Smooth muscle cell (in vitro differentiated cells): ENCODE measurements around the gene SLC1A6. TPM values are rescaled to one million over a fixed set of nuclear protein-coding genes. Genes with fewer than 3 reads are reported as not detected.

Experiments used
- DNase-seq: peaks from one replicate; lab custom pipeline; 2025; ENCODE audit not compliant: unreplicated experiment; lab: John Stamatoyannopoulos, UW
- H2AFZ ChIP-seq: fragments of 200-600 bp; sonication (generic); 2 replicates; pipeline ENCODE4 v1.6.0; 2016; ENCODE audit warnings: antibody characterized with exemption, low read depth, mild to moderate bottlenecking
- H3F3A ChIP-seq: fragments of 200-600 bp; sonication (generic); 2 replicates; pipeline ENCODE4 v1.6.0; 2017; ENCODE audit warnings: antibody characterized with exemption, low read depth
- H3K27ac ChIP-seq: fragments of 200-600 bp; sonication (generic); 2 replicates; pipeline ENCODE4 v1.5.1; 2016; ENCODE audit warnings: low read depth, mild to moderate bottlenecking
- H3K27me3 ChIP-seq: fragments of 200-600 bp; sonication (generic); 2 replicates; pipeline ENCODE4 v1.6.1; 2016; ENCODE audit warnings: low read depth, mild to moderate bottlenecking
- H3K36me3 ChIP-seq: fragments of 200-600 bp; sonication (generic); 2 replicates; pipeline ENCODE4 v1.5.1; 2016; ENCODE audit warnings: low read depth
- H3K4me1 ChIP-seq: fragments of 200-600 bp; sonication (generic); 2 replicates; pipeline ENCODE4 v1.5.1; 2016; ENCODE audit warnings: low read depth
- H3K4me2 ChIP-seq: fragments of 200-600 bp; sonication (generic); 2 replicates; pipeline ENCODE4 v1.6.0; 2016; ENCODE audit warnings: mild to moderate bottlenecking
- H3K4me3 ChIP-seq: fragments of 200-600 bp; sonication (generic); 2 replicates; pipeline ENCODE4 v1.5.1; 2016; ENCODE audit warnings: mild to moderate bottlenecking
- H3K79me2 ChIP-seq: fragments of 200-600 bp; sonication (generic); 2 replicates; pipeline ENCODE4 v1.6.0; 2016; ENCODE audit warnings: low read depth, mild to moderate bottlenecking
- H3K9ac ChIP-seq: fragments of 200-600 bp; sonication (generic); 2 replicates; pipeline ENCODE4 v1.6.0; 2016; ENCODE audit warnings: low read depth
- H3K9me3 ChIP-seq: fragments of 200-600 bp; sonication (generic); replicated peaks from 2 replicates; pipeline ENCODE4 v1.5.1; 2016; ENCODE audit warnings: low read depth
- H4K20me1 ChIP-seq: fragments of 200-600 bp; sonication (generic); 2 replicates; pipeline ENCODE4 v1.6.0; 2016; ENCODE audit warnings: low read depth
- CTCF ChIP-seq: fragments of 200-600 bp; sonication (generic); IDR thresholded peaks from 2 replicates; pipeline ENCODE4 v1.5.1; 2017; ENCODE audit warnings: borderline replicate concordance, mild to moderate bottlenecking, antibody characterized with exemption; ENCODE audit not compliant: insufficient read depth, poor library complexity, severe bottlenecking
- WGBS: methylation state at CpG from one replicate; pipeline ENCODE4 v1.1.7; 2016; ENCODE audit warnings: low lambda C conversion rate; 5-methylcytosine and 5-hydroxymethylcytosine counted together
- polyA plus RNA-seq: library from polyadenylated mRNA; unstranded; fragments of >200 nt; fragmentation: Nextera tagmentation; extraction: Ambion mirVana; gene quantifications from 2 replicates; pipeline ENCODE4 v1.2.1, GENCODE V29; 2016
- total RNA-seq: library from RNA; depleted of rRNA; stranded (reverse); fragments of >200 nt; gene quantifications from 2 replicates; pipeline ENCODE4 v1.2.3, GENCODE V29; 2014

SLC1A6 gene
- 16.2 and 20.9 TPM in 2 replicates for total RNA-seq
- 2.4 and 35.9 TPM in 2 replicates for polyA plus RNA-seq

- WGBS = 1% methylated on average over 51 of the region's 84 CpGs
- Histone ChIP-seq H3K9ac (no peak within 1 kb of the TSS), H3K9me3 (no peaks in the 10 kb centered on the region), H3K27ac (no peak within 1 kb of the TSS), H2AFZ (no peak within 1 kb of the TSS), H3K4me3 (peak within 1 kb of the TSS; percentile 44), H3K79me2 (no peaks in the 10 kb centered on the region), H3K4me2 (peak within 1 kb of the TSS; percentile 78), H3K4me1 (no peaks in the 10 kb centered on the region), H3F3A (no peaks in the 10 kb centered on the region), H3K27me3 (peaks cover 39% of the 10 kb centered on the region), H3K36me3 (no peaks in the 10 kb centered on the region), H4K20me1 (no peaks in the 10 kb centered on the region)
- no peak for TF ChIP-seq CTCF
- no peak for DNase-seq
These were observed at the start of gene SLC1A6 for GRCh38 chr19:14979476-14980255. SLC1A6 (minus strand) TSS chr19:14979864; CDS start chr19:14972910, 6,954 bp downstream.

GRCh38 chr19:15028490-15028889 lies 48.8 kb upstream of the SLC1A6 start:
- no peak overlapping the region for H3K4me3 ChIP-seq
- no peaks in the 10 kb centered on the region for H3K36me3 ChIP-seq
- no peaks in the 10 kb centered on the region for H4K20me1 ChIP-seq
- no peak overlapping the region for H3K9ac ChIP-seq
- H3K27ac ChIP-seq = no peak overlapping the region
- no peak overlapping the region for H3K4me2 ChIP-seq
- no peak for TF ChIP-seq CTCF
- no peak overlapping the region for H2AFZ ChIP-seq
- no peaks in the 10 kb centered on the region for H3K4me1 ChIP-seq
- no peaks in the 10 kb centered on the region for H3K79me2 ChIP-seq
- WGBS = 65% methylated on average over 5 of the region's 5 CpGs
- no peak for DNase-seq
- H3K27me3 ChIP-seq = no peaks in the 10 kb centered on the region
- no peaks in the 10 kb centered on the region for H3K9me3 ChIP-seq
- no peaks in the 10 kb centered on the region for H3F3A ChIP-seq

- Histone ChIP-seq H3K9ac (no peak overlapping the region), H3K9me3 (no peaks in the 10 kb centered on the region), H3K27ac (no peak overlapping the region), H3K4me2 (no peak overlapping the region), H2AFZ (no peak overlapping the region), H3F3A (no peaks in the 10 kb centered on the region), H3K36me3 (no peaks in the 10 kb centered on the region), H3K4me1 (no peaks in the 10 kb centered on the region), H3K79me2 (no peaks in the 10 kb centered on the region), H3K4me3 (no peak overlapping the region), H4K20me1 (no peaks in the 10 kb centered on the region), H3K27me3 (no peaks in the 10 kb centered on the region)
- 54% methylated on average over 2 of the region's 2 CpGs for WGBS
- DNase-seq = no peak
- TF ChIP-seq CTCF = no peak
These were observed 45.6 kb upstream of the SLC1A6 start for GRCh38 chr19:15025217-15025616.

GRCh38 chr19:15022752-15023151 lies 43.1 kb upstream of the SLC1A6 start:
- Histone ChIP-seq H3K9ac (no peak overlapping the region), H3K4me2 (no peak overlapping the region), H2AFZ (no peak overlapping the region)

More at GRCh38 chr19:15022752-15023151, 43.1 kb upstream of the SLC1A6 start:
- no peak for TF ChIP-seq CTCF
- no peaks in the 10 kb centered on the region for H3K9me3 ChIP-seq
- no peak for DNase-seq
- 74% methylated on average over 31 of the region's 31 CpGs for WGBS
- H3F3A ChIP-seq = no peaks in the 10 kb centered on the region
- no peak overlapping the region for H3K4me3 ChIP-seq
- H3K79me2 ChIP-seq = no peaks in the 10 kb centered on the region
- H4K20me1 ChIP-seq = no peaks in the 10 kb centered on the region
- no peaks in the 10 kb centered on the region for H3K36me3 ChIP-seq
- no peaks in the 10 kb centered on the region for H3K27me3 ChIP-seq
- no peaks in the 10 kb centered on the region for H3K4me1 ChIP-seq
- H3K27ac ChIP-seq = no peak overlapping the region
